WTC11 (cell line): Measurements from ENCODE around the gene PPM1L. TPM values are rescaled to one million over a fixed set of nuclear protein-coding genes. Genes with fewer than 3 reads are reported as not detected.

ENCODE experiments used
- ATAC-seq: fragments of 200-7000 bp; cut with Tn5 transposase; 2 replicates; pipeline ENCODE4 v1.10.0; 2021; ENCODE audit warnings: mild to moderate bottlenecking, moderate library complexity
- CTCF ChIA-PET: fragments of 300-600 bp; sonication (Branson Sonifier 250); formaldehyde crosslinking; loops from one replicate; lab custom pipeline; 2021; ENCODE audit warnings: antibody characterized with exemption; lab: Charles Lee
- POLR2A ChIA-PET: fragments of 350-600 bp; sonication (Branson Sonifier 250); formaldehyde crosslinking; loops from one replicate; lab custom pipeline; 2021; ENCODE audit warnings: antibody characterized with exemption; lab: Charles Lee
- DNase-seq: peaks from one replicate; pipeline ENCODE4 v3.0.0; 2021; ENCODE audit warnings: low spot score
- H3K27ac Mint-ChIP-seq: 2 replicates; pipeline ENCODE4 v1.8.0; 2021; ENCODE audit warnings: mixed read lengths
- H3K27me3 Mint-ChIP-seq: 2 replicates; pipeline ENCODE4 v1.8.0; 2021; ENCODE audit warnings: low read depth, mild to moderate bottlenecking, moderate library complexity, mixed read lengths
- H3K36me3 Mint-ChIP-seq: 2 replicates; pipeline ENCODE4 v1.8.0; 2021; ENCODE audit warnings: mixed read lengths
- H3K4me1 Mint-ChIP-seq: 2 replicates; pipeline ENCODE4 v1.8.0; 2022; ENCODE audit warnings: mixed read lengths
- H3K4me3 Mint-ChIP-seq: 2 replicates; pipeline ENCODE4 v1.8.0; 2021; ENCODE audit warnings: mild to moderate bottlenecking, moderate library complexity, mixed read lengths
- H3K9me3 Mint-ChIP-seq: 2 replicates; pipeline ENCODE4 v1.8.0; 2021; ENCODE audit warnings: mixed read lengths
- CBFB ChIP-seq: sonication (generic); formaldehyde crosslinking; IDR thresholded peaks from 2 replicates; pipeline ENCODE4 v1.8.1; 2022; ENCODE audit warnings: mild to moderate bottlenecking, low read depth, missing genetic modification reagents
- CREB1 ChIP-seq: sonication (generic); formaldehyde crosslinking; IDR thresholded peaks from 2 replicates; pipeline ENCODE4 v1.8.0; 2023; ENCODE audit warnings: mild to moderate bottlenecking, missing genetic modification reagents
- IRF2 ChIP-seq: sonication (generic); formaldehyde crosslinking; IDR thresholded peaks from 2 replicates; pipeline ENCODE4 v1.8.0; 2022; ENCODE audit warnings: low read depth, missing genetic modification reagents, borderline replicate concordance
- NFATC4 ChIP-seq: fragments of 250-450 bp; sonication (Bioruptor Pico); IDR thresholded peaks from 2 replicates; pipeline ENCODE4 v1.9.0; 2021; ENCODE audit warnings: mild to moderate bottlenecking
- NR1H2 ChIP-seq: sonication (generic); formaldehyde crosslinking; IDR thresholded peaks from 2 replicates; pipeline ENCODE4 v1.9.0; 2021; ENCODE audit warnings: mild to moderate bottlenecking, moderate library complexity, missing genetic modification reagents
- NR2C2 ChIP-seq: sonication (generic); formaldehyde crosslinking; IDR thresholded peaks from 2 replicates; pipeline ENCODE4 v1.8.0; 2022; ENCODE audit warnings: mild to moderate bottlenecking, missing genetic modification reagents
- RELA ChIP-seq: sonication (generic); formaldehyde crosslinking; IDR thresholded peaks from 2 replicates; pipeline ENCODE4 v1.8.1; 2022; ENCODE audit warnings: missing genetic modification reagents, mild to moderate bottlenecking, borderline replicate concordance
- TCF7 ChIP-seq: sonication (generic); formaldehyde crosslinking; IDR thresholded peaks from 2 replicates; pipeline ENCODE4 v1.8.0; 2022; ENCODE audit warnings: mild to moderate bottlenecking, low read depth, missing genetic modification reagents, moderate library complexity
- ZNF121 ChIP-seq: sonication (generic); formaldehyde crosslinking; IDR thresholded peaks from 2 replicates; pipeline ENCODE4 v1.8.0; 2023; ENCODE audit warnings: missing genetic modification reagents
- total RNA-seq: library from RNA; stranded (reverse); gene quantifications from 3 replicates; pipeline ENCODE4 v1.2.3, GENCODE V29; 2021
- TF ChIP-seq, protein P1 (sequence below): sonication (generic); formaldehyde crosslinking; IDR thresholded peaks from 2 replicates; pipeline ENCODE4 v1.8.1; 2022; ENCODE audit warnings: missing genetic modification reagents, borderline replicate concordance
- TF ChIP-seq, protein P2 (sequence below): sonication (generic); formaldehyde crosslinking; IDR thresholded peaks from 2 replicates; pipeline ENCODE4 v1.8.1; 2023; ENCODE audit warnings: mild to moderate bottlenecking, missing genetic modification reagents
- TF ChIP-seq, protein P3 (sequence below): fragments of 250-450 bp; sonication (Bioruptor Pico); IDR thresholded peaks from 2 replicates; pipeline ENCODE4 v1.9.0; 2021; ENCODE audit warnings: mild to moderate bottlenecking, borderline replicate concordance
- TF ChIP-seq, protein P4 (sequence below): sonication (generic); formaldehyde crosslinking; IDR thresholded peaks from 2 replicates; pipeline ENCODE4 v1.8.1; 2023; ENCODE audit warnings: mild to moderate bottlenecking, missing genetic modification reagents, moderate library complexity
- TF ChIP-seq, protein P5 (sequence below): sonication (generic); formaldehyde crosslinking; IDR thresholded peaks from 2 replicates; pipeline ENCODE4 v1.8.1; 2023; ENCODE audit warnings: mild to moderate bottlenecking, missing genetic modification reagents, borderline replicate concordance
- TF ChIP-seq, protein P6 (sequence below): fragments of 200-600 bp; IDR thresholded peaks from 2 replicates; pipeline ENCODE4 v1.8.0; 2022; ENCODE audit warnings: antibody characterized with exemption
- TF ChIP-seq, protein P7 (sequence below): sonication (generic); formaldehyde crosslinking; conservative IDR thresholded peaks from 2 replicates; pipeline ENCODE4 v1.8.1; 2022; ENCODE audit warnings: mild to moderate bottlenecking, missing genetic modification reagents
- TF ChIP-seq, protein P8 (sequence below): sonication (generic); formaldehyde crosslinking; IDR thresholded peaks from 2 replicates; pipeline ENCODE4 v1.8.0; 2022; ENCODE audit warnings: mild to moderate bottlenecking, missing genetic modification reagents

Gene PPM1L
- total RNA-seq, 1 experiment from 2014 or later, result 18.1 TPM

DNA sequence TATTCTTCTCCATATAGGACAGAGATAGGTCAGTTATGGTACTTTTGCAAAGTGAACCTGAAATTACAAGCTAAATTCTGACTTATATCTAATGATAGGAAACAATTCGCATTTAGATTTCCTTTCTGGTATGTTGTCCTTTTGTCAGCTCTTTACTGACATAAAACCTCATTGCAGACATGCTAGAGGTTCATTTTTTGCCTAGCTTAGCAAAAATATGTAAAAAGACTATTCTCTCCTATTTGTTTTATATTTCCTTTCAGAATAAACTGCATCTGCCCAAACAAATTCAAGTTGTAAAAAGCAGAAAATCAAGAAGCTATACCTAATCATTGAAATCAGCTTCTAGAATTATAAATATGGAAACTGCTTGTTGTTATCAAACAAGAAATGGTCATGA, 168.7 kb downstream of the PPM1L start:
- DNase-seq, result no peak
- no peak for ATAC-seq
- peaks cover 8% of the 10 kb centered on the region; the same call in 1 of the 2 replicates for H3K9me3 Mint-ChIP-seq
- no peak overlapping the region for H3K27ac Mint-ChIP-seq
- TF ChIP-seq, protein P1, sequence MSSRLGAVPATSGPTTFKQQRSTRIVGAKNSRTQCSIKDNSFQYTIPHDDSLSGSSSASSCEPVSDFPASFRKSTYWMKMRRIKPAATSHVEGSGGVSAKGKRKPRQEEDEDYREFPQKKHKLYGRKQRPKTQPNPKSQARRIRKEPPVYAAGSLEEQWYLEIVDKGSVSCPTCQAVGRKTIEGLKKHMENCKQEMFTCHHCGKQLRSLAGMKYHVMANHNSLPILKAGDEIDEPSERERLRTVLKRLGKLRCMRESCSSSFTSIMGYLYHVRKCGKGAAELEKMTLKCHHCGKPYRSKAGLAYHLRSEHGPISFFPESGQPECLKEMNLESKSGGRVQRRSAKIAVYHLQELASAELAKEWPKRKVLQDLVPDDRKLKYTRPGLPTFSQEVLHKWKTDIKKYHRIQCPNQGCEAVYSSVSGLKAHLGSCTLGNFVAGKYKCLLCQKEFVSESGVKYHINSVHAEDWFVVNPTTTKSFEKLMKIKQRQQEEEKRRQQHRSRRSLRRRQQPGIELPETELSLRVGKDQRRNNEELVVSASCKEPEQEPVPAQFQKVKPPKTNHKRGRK (CRISPR knock-in tag), result no peak
- TF ChIP-seq NR2C2 (no peak), TCF7 (CRISPR knock-in tag) (no peak), CBFB (no peak), IRF2 (no peak)
- TF ChIP-seq, protein P2, sequence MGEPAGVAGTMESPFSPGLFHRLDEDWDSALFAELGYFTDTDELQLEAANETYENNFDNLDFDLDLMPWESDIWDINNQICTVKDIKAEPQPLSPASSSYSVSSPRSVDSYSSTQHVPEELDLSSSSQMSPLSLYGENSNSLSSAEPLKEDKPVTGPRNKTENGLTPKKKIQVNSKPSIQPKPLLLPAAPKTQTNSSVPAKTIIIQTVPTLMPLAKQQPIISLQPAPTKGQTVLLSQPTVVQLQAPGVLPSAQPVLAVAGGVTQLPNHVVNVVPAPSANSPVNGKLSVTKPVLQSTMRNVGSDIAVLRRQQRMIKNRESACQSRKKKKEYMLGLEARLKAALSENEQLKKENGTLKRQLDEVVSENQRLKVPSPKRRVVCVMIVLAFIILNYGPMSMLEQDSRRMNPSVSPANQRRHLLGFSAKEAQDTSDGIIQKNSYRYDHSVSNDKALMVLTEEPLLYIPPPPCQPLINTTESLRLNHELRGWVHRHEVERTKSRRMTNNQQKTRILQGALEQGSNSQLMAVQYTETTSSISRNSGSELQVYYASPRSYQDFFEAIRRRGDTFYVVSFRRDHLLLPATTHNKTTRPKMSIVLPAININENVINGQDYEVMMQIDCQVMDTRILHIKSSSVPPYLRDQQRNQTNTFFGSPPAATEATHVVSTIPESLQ, result no peak
- peaks cover 11% of the 10 kb centered on the region for H3K4me1 Mint-ChIP-seq
- POLR2A ChIA-PET, result no interaction called here
- CTCF ChIA-PET, result no interaction called here
- no peak overlapping the region for H3K4me3 Mint-ChIP-seq
- H3K36me3 Mint-ChIP-seq, result no peaks in the 10 kb centered on the region
- H3K27me3 Mint-ChIP-seq, result no peaks in the 10 kb centered on the region

DNA sequence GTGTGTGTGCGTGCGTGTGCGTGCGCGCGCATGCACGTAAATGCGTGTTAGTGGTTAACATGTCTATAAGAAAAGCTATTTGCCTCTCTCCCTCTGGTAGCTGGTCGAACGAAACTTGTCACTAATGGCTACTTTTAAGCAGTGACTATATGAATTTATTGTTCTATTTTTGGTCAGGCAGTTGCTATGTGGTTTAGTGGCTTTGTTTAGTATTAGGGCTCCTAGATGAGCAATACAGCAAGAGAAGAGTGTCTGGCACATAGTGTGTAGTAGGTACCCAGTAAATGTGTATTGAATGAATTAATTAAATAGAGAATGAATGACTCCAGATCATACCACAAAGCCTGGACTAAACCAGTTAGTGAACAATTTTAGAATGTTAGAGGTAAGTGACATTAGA, 171.6 kb downstream of the PPM1L start:
- peaks cover 8% of the 10 kb centered on the region; the same call in 1 of the 2 replicates for H3K9me3 Mint-ChIP-seq
- no peak for ATAC-seq
- H3K27ac Mint-ChIP-seq, result no peak overlapping the region
- DNase-seq, result no peak
- H3K4me1 Mint-ChIP-seq, result peaks cover 5% of the 10 kb centered on the region; the same call in 1 of the 2 replicates
- ChIA-PET CTCF (interaction anchor here (1.1 kb wide), 1 partner anchor 219 kb away, joined by 4 read pairs; no protein-coding TSS in a partner anchor), POLR2A (no interaction called here)
- H3K27me3 Mint-ChIP-seq, result no peaks in the 10 kb centered on the region
- no peaks in the 10 kb centered on the region for H3K36me3 Mint-ChIP-seq
- H3K4me3 Mint-ChIP-seq, result no peak overlapping the region
- TF ChIP-seq ZNF121 (no peak), RELA (no peak), NR1H2 (CRISPR knock-in tag) (no peak), NFATC4 (CRISPR knock-in tag) (no peak), CREB1 (CRISPR knock-in tag) (no peak)
- TF ChIP-seq, protein P3, sequence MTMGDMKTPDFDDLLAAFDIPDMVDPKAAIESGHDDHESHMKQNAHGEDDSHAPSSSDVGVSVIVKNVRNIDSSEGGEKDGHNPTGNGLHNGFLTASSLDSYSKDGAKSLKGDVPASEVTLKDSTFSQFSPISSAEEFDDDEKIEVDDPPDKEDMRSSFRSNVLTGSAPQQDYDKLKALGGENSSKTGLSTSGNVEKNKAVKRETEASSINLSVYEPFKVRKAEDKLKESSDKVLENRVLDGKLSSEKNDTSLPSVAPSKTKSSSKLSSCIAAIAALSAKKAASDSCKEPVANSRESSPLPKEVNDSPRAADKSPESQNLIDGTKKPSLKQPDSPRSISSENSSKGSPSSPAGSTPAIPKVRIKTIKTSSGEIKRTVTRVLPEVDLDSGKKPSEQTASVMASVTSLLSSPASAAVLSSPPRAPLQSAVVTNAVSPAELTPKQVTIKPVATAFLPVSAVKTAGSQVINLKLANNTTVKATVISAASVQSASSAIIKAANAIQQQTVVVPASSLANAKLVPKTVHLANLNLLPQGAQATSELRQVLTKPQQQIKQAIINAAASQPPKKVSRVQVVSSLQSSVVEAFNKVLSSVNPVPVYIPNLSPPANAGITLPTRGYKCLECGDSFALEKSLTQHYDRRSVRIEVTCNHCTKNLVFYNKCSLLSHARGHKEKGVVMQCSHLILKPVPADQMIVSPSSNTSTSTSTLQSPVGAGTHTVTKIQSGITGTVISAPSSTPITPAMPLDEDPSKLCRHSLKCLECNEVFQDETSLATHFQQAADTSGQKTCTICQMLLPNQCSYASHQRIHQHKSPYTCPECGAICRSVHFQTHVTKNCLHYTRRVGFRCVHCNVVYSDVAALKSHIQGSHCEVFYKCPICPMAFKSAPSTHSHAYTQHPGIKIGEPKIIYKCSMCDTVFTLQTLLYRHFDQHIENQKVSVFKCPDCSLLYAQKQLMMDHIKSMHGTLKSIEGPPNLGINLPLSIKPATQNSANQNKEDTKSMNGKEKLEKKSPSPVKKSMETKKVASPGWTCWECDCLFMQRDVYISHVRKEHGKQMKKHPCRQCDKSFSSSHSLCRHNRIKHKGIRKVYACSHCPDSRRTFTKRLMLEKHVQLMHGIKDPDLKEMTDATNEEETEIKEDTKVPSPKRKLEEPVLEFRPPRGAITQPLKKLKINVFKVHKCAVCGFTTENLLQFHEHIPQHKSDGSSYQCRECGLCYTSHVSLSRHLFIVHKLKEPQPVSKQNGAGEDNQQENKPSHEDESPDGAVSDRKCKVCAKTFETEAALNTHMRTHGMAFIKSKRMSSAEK (CRISPR knock-in tag), result no peak
- TF ChIP-seq, protein P4, sequence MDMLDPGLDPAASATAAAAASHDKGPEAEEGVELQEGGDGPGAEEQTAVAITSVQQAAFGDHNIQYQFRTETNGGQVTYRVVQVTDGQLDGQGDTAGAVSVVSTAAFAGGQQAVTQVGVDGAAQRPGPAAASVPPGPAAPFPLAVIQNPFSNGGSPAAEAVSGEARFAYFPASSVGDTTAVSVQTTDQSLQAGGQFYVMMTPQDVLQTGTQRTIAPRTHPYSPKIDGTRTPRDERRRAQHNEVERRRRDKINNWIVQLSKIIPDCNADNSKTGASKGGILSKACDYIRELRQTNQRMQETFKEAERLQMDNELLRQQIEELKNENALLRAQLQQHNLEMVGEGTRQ (CRISPR knock-in tag), result no peak
- TF ChIP-seq, protein P5, sequence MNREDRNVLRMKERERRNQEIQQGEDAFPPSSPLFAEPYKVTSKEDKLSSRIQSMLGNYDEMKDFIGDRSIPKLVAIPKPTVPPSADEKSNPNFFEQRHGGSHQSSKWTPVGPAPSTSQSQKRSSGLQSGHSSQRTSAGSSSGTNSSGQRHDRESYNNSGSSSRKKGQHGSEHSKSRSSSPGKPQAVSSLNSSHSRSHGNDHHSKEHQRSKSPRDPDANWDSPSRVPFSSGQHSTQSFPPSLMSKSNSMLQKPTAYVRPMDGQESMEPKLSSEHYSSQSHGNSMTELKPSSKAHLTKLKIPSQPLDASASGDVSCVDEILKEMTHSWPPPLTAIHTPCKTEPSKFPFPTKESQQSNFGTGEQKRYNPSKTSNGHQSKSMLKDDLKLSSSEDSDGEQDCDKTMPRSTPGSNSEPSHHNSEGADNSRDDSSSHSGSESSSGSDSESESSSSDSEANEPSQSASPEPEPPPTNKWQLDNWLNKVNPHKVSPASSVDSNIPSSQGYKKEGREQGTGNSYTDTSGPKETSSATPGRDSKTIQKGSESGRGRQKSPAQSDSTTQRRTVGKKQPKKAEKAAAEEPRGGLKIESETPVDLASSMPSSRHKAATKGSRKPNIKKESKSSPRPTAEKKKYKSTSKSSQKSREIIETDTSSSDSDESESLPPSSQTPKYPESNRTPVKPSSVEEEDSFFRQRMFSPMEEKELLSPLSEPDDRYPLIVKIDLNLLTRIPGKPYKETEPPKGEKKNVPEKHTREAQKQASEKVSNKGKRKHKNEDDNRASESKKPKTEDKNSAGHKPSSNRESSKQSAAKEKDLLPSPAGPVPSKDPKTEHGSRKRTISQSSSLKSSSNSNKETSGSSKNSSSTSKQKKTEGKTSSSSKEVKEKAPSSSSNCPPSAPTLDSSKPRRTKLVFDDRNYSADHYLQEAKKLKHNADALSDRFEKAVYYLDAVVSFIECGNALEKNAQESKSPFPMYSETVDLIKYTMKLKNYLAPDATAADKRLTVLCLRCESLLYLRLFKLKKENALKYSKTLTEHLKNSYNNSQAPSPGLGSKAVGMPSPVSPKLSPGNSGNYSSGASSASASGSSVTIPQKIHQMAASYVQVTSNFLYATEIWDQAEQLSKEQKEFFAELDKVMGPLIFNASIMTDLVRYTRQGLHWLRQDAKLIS, result no peak
- TF ChIP-seq, protein P6, sequence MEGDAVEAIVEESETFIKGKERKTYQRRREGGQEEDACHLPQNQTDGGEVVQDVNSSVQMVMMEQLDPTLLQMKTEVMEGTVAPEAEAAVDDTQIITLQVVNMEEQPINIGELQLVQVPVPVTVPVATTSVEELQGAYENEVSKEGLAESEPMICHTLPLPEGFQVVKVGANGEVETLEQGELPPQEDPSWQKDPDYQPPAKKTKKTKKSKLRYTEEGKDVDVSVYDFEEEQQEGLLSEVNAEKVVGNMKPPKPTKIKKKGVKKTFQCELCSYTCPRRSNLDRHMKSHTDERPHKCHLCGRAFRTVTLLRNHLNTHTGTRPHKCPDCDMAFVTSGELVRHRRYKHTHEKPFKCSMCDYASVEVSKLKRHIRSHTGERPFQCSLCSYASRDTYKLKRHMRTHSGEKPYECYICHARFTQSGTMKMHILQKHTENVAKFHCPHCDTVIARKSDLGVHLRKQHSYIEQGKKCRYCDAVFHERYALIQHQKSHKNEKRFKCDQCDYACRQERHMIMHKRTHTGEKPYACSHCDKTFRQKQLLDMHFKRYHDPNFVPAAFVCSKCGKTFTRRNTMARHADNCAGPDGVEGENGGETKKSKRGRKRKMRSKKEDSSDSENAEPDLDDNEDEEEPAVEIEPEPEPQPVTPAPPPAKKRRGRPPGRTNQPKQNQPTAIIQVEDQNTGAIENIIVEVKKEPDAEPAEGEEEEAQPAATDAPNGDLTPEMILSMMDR, result no peak
- TF ChIP-seq, protein P7, sequence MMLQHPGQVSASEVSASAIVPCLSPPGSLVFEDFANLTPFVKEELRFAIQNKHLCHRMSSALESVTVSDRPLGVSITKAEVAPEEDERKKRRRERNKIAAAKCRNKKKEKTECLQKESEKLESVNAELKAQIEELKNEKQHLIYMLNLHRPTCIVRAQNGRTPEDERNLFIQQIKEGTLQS (CRISPR knock-in tag), result no peak
- TF ChIP-seq, protein P8, sequence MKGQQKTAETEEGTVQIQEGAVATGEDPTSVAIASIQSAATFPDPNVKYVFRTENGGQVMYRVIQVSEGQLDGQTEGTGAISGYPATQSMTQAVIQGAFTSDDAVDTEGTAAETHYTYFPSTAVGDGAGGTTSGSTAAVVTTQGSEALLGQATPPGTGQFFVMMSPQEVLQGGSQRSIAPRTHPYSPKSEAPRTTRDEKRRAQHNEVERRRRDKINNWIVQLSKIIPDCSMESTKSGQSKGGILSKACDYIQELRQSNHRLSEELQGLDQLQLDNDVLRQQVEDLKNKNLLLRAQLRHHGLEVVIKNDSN (CRISPR knock-in tag), result no peak
